Stimulated activated CD4-positive, alpha-beta T cell treated with anti-CD3 and anti-CD28 coated beads, TNF-alpha, amount 100 ng/mL, for 4 hours (primary cell): ENCODE measurements around the gene OSER1.

Source experiments
- DNase-seq, 3 experiments: peaks; one replicate each; pipeline ENCODE4 v3.0.0-alpha.2; 2020; ENCODE audit warnings: low read depth in 3 of 3

Gene OSER1

DNA sequence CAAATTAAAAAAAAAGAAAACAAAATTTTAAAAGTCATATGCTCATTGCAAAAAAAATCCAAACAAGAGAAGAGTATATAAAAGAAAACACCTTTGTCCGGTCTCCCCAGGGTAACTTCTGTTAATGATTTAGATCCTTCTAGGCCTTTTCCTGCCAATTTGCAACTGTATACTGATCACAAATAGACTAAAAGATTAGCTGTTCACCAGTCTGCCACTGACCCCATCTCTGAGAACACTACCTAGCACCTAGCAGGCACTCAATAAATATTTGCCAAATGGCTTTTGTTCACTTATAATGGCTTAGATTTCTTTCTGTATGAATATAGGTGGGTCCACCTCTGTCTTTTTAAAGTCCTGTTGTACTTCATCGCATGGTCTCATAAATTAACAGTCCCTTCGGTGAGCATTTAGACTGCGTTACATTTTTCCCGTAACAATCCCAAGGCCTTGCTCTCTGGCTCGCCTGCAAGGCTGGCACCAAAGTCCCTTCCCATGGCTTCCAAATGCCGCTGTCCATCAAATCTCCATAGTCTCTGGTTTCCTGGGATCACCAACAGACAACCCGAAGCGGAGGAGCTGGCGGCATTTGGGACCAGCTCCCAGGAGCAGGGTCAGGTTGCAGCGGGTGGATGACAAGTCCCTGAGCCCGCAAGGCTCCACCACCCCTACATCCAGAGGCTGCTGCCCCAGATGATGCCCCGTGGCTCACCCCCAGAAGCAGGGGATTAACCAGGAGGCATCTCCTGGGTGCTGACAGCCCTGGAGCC lies 35.4 kb downstream of the OSER1 start:
- DNase-seq, result no peak

DNA sequence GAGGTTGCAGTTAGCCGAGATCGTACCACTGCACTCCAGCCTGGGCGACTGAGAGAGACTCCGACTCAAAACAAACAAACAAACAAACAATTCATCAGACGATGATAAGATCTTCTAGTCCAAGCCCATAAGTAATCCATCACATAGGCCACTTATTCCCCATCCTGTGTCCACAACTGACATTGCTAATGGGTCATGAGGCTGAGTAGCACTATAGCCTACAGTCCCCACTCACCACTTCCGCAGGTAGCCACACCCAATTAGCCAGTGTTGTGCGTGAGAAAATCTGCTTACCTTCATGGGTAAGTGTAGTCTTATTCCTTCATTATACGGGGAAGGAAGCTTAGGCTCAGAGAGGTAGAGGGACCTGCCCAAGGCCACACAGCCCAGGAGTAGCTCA lies 36.7 kb downstream of the OSER1 start:
- DNase-seq, result no peak

DNA sequence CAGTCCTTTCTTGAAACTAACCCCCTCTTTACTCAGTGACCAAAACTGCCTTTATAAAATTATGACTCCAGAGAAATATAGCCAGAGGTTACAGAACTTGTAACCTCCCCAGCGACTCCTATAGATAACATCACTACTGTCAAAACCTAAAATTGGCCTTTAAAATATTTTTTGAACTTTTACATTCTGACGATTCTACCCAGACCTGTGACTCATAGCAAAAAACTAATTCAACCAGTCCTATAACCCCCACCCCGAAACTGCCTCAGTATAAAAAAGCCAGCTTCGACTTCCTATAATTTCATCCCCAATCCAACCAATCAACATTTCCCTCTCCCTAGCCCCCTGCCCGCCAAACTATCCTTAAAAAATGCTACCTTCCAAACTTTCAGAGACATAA lies 37.5 kb downstream of the OSER1 start:
- DNase-seq, result no peak

DNA sequence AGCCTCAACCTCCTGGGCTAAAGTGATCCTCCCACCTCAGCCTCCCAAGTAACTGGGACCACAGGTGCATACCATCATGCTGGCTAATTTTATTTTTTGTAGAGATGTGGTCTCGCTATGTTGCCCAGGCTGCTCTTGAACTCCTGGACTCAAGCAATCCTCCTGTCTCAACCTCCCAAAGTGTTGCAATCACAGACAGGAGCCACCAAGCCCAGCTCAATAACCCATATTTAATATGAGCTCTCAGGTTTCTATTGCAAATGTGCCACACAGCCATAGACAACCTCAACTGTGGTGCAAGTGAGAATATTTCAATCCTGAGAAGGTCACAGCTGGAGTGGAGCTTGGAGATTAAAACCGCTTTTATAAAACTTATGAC lies 38.0 kb downstream of the OSER1 start:
- no peak for DNase-seq

DNA sequence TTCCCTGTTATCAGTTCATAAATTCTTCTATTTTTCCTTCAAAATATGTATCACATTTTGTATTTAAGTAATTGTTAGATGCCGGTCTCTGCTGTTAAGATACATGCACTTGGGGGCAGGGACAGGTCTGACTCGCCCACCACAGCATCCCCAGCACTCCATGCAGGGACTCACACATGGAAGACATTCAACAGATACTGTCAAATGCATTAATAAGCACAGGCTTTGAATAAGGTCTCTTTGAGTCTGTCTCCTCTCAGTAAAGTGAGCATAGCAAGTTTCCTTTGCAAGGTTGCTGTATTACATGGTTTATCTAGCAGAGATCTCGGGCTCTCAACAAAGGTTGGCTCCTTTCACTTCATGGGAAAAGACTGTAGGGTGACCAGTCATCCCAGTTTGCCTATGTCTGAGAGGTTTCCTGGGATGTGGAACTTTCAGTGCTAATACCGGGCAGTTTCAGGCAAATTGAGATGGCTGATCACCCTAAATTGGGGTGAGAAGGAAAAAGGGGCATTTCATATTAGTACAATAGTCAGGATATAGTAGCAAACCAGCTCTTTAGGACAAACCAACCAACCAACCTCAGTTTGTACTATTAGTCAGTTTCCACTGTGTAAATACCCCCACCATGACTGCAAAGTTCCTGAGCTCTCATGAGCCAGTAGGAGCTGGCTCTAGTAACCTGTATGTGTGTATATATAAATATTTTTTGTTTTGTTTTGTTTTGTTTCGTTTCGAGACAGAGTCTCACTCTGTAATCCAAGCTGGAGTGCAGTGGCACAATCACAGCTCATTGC lies 38.6 kb downstream of the OSER1 start:
- no peak for DNase-seq

DNA sequence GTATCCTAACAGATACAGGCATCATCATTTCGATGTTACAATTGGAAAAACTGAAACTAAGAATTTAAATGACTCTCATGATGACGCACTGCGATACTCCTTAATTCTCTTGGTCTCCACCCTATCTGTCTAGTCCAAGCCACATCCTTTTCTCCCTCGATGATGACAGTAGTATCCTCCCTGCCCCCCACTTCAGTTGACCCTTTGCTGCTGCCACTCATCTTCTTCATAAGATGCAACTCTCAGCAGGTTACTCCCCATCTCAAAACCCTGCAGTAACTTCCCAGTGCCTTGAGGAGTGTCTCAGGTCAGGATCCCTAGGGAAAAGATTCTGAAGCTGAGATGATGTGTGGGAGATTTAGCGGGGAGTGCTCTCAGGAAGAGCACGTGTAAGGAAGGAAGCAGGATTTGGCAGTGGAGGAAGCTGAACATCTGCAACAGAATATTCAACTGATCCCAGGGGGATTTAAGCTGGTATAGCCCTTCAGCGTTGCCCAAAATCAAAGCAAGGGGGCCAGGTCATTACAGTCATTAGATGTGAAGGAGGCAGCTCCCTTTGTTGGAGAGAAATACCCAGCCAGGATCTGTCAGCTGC lies 39.7 kb downstream of the OSER1 start:
- DNase-seq, result no peak

DNA sequence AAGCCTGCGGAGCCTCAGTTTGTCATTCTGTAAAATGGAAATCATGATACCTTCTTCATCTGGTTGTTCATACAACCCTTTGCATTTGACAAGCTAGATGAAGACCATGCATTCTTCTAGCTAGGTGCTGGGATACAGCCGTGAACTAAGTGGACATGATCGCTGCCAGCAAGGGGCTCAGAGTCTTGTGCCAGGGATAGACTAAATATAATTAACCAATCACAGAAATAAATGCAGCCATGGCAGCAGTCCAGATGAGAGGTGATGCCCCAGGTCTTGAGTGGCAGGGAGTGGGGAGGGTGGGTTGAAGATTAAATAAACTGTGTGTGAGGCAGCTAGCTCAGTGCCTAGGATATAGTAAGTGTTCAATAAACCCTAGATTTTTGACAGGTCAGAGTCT lies 42.8 kb downstream of the OSER1 start:
- DNase-seq, result no peak

DNA sequence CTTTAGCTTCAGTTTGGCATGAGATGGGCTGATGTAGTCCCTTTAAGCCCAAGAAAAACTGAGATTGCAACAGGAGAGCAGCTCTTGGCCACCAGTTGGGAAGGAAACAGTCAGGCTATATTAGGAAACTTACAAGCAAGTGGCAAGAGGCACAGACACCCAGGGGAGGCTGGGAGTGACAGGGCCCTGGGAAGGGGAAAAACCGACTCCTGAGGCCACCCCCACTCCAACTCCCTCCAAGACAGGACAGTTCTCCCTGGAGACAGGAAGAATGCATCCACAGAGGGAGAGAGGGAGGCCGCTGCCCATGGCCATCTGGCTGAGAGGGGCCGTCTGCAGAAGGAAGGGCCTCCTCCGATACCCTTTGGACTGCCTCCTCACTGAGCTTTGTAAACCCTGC lies 44.1 kb downstream of the OSER1 start:
- DNase-seq, result no peak

DNA sequence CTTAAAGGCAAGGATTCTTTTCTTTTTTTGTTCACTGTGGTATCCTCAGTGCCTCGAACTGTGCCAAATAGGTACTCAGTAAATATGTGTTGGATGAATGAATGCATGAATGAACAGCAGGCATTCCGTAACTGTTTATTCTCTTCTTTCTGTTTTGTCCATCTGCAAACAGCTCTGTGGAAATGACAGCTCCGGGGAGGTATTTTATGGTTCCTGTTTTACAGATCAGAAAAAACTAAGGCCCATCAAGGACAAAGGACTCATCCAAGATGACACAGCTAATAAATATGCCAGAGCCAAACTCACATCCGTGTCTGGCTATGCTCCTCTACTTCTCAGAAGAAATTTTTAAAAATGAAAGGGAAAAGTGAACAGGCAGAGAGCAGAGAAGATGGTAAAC lies 44.6 kb downstream of the OSER1 start:
- DNase-seq, result no peak

DNA sequence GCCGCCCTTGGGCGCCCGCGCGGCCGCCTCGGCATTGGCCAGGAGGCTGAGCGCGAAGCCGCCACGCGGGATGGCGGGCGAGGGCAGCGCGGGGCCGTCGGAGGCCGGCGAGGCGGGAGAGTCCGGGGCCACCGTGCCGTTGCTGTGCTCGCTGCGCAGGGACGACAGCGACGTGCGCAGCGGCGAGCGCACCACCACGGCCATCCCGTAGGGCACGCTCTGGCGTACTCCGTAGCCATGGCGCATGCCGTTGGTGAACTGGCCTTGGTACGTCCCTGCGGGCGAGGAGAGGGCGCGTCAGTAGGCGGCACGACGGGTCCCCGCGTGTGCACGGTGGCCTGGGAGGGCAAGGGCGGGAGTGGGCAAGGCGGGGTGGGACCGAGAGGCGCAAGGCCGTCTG lies 50.4 kb downstream of the OSER1 start:
- no peak for DNase-seq

DNA sequence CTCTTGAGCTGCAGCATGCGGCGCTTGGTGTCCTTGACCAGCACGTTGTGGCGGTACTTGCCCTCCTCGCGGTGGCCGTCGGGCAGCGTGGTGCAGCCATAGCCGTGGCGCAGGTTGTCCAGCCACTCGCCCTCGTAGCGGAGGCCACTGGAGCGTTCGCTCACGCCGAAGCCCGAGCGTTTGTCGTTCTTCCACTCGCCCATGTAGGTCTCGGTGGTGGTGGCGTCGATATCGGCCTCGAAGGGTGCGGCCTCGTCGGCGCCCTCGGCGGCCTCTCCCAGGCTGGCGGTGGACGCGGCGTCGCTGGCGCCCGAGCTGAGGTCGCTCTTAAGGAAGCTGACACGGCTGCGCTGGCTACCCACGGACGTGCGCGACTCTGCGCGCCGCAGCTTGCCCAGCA lies 50.9 kb downstream of the OSER1 start:
- no peak for DNase-seq

DNA sequence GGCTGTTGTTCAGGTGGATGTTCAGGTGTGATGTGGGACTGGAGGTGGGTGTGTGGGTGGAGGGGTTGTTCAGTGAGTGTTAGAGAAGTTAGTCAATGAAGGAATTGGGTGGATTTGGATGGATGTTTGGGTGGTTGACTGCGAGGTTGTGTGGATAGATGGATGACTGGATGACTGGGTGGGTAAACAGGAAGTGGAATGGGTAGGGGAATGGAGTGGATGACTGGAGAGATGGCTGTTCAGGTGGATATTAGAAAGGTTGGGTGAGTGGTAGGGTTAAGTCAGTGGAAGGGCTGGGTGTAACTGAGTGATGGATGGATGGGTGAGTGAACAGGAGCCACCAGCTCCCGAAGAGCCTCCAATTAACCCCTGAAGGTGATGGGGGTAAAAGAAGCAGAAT lies 51.4 kb downstream of the OSER1 start:
- no peak for DNase-seq

DNA sequence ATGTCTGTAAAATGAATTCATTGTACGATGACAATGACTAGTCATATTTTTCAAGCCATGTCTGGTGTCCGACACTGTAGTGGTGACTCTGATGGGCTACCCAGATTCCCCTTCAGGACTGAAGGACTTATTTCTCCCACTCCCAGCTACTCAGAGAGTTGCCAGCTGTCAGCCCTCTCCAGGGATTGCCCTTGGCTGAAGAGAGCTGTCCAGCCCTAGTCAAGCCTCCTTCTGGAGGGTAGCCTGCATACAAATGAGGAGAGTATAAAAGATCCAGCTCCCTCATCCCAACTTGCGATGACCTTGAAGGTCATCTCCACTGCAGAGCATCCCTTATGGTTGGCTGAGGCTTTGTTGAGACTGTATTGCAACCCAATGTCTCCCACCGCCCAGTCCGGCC lies 53.5 kb downstream of the OSER1 start:
- DNase-seq, result no peak

DNA sequence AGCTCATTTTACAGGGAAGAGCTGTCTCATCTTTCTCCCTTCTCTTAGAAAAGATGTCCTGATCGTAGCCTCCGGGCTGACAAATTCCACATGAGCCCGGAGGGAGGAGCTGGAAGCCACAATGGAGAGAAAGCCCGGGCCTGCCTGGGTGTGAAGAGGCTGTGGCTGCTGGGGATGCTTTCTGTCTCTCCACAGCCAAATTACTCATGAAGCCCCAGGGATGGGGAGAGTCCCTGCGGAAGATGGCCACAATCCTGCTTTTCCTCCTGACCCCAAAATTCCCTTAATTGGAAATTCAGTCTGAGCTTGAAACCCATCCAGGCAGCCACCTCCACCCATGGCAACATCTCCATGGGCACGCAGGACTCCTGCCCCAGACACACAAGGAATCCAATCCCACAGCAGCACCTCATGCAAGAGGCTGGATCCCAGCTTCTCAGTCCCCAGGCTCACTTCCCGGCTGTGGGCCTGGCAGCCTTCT lies 56.0 kb downstream of the OSER1 start:
- no peak for DNase-seq

DNA sequence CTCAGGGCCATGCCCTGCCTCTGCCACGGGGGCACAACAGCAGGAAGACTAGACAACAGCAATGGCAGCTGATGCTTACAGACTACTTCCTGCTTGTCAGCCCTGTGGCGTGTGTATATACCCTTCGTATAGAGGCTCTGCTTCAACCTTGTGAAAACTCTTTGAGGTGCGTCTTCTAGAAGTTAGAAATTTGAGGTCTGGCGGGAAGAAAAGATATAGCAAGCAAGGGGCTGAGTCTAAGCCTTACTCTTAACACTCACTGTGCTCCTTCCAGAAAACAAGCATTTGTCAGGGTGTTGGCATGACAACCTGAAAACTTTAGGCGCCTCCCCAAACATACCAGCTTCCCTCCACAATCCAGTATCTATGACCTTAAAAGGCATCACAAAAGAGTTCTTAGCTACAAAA lies 56.9 kb downstream of the OSER1 start:
- no peak for DNase-seq

DNA sequence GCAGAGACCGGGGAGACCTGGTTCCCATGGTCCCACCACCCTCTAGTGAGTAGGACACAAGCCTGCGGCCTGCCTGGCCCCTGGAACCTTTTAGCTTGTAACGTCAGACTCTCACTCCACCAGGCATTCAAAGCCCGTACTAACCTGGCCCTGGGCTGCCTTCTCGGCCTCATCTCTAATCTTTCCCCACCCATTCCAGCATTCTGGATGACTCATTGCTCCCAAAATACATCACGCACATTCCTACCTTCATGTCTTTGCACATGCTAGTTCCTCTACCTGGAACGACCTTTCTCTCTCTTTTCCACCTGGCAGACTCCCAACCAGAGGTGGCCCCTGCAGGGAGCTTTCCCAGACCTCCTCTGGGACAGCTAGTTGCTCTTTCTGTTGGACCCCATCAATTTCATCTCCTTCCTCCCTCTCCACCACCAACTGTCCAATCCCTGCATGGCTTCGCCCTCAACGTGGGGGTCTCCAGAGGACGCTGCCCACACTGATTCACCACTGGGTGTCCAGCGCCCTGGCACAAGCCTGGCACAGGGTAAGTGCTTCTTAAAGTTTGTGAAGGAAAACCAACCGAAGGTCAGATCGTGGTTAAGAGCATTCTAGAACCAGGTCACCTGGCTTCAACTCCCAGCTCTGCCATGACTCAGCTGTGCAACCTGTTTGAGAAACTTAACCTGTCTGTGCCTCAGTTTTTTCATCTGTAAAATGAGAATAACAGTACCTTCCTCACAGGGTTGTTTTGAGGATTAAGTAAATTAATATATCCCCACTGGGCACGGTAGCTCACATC lies 58.8 kb downstream of the OSER1 start:
- DNase-seq, result no peak

DNA sequence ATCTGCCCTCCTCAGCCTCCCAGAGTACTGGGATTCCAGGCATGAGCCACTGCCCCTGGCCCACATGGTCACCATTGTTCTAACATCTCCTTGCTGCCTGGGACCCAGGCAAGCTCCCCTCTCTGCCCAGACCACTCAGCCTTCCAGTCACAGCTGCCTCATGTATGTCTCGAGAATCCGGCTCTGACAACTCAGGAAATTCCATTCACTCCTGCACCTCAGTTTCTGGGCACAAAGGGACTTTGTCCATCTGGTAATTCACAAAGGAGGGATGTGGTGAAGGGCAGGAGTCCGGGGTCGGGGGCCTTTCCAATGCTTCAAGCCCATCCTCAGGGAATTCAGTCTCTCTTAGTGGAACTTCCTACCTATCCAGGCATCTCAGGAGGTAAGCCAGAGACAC lies 64.3 kb downstream of the OSER1 start:
- DNase-seq, result no peak
